Activated CD8-positive, alpha-beta memory T cell treated with anti-CD3 and anti-CD28 coated beads, Interleukin-2, amount 50 U/mL, for 1 hour (primary cell): ENCODE measurements around the gene NRXN3.

Experiments used
- DNase-seq: peaks from one replicate; pipeline ENCODE4 v3.0.0-alpha.2; 2020; ENCODE audit errors: extremely low read depth

The NRXN3 gene

GRCh38 chr14:79608446-79608845, 1438.3 kb downstream of the NRXN3 start:
- DNase-seq = no peak

GRCh38 chr14:79613625-79614024, 1443.5 kb downstream of the NRXN3 start:
- DNase-seq = no peak

DNA sequence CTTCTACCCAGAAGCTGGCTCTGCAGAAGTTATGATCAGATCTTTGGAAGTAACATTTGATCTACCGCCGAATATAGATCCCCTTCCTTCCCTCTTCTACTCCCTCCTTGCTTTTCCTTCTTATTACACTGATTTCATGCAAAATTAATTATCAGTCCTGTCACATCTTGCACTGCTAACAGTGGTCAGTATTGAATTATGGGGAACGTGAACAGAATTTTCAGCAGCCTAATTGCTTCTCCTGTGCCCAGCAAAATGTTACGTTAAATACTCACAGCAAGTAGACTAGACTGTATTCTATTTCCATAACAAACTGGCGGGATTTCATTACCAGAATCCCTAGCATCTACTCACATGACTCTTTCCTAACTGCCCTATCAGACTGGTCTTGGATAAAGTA, 1444.3 kb downstream of the NRXN3 start:
- no peak for DNase-seq

GRCh38 chr14:79627058-79627457, 1456.9 kb downstream of the NRXN3 start:
- no peak for DNase-seq

DNA sequence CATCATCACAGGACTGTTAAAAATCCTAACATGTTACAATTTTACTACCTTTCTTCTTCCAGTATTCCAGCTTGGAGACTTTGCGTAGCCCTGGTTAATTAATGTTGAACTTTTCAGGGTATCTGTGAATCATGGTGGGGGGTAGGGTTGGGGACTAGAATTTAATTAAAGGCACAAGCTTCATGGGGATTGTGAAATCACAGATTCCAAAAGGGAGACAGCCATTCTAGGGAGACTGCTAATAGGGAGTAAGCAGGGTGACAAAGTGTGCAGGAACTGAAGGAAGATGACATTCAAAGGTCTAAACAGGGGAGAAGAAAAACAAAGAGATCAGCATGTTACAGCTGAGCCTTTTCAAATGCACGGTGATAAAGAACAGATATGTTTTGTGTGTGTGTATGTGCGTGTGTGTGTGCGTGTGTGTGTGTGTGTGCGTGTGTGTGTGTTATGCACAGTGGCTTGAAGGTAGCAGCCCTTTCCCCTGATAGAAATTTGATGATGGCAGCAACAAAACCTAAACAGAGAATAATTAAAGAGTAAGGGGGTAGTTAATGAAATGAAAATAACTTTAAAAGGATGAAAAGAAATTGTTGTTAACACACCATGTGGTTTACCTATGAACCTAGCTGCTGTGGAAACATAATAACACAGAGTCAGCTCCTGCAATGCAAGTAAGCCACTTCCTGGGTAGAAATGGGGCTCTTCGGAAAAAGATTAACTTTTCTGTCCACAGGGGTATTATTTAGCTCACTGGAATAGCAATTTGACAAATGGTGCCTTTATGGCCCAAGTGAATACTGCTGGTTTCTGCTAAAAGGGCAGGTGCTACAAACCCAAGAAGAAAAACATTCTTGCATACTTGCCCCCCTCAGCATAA, 1459.5 kb downstream of the NRXN3 start:
- no peak for DNase-seq

GRCh38 chr14:79630288-79630960, 1460.3 kb downstream of the NRXN3 start:
- DNase-seq = no peak

DNA sequence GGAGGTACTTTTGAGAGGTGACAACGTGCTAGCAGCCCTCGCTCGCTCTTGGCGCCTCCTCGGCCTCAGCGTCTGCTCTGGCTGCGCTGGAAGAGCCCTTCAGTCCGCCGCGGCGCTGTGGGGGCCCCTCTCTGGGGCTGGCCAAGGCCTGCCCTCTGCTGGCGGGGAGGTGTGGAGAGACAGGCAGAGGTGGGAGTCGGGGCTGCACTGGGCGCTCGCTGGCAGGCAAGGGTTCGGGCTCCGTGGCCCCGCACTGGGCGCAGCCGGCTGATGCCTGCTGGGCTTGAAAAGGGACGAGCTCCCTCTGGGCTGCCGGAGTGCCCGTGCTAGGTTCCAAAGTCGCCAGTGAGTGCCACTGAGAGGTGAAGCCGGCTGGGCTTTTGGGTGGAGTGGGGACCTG, 1461.1 kb downstream of the NRXN3 start:
- DNase-seq = no peak

GRCh38 chr14:79638672-79639266, 1468.6 kb downstream of the NRXN3 start:
- DNase-seq = no peak

GRCh38 chr14:79639613-79640012, 1469.4 kb downstream of the NRXN3 start:
- DNase-seq = no peak

DNA sequence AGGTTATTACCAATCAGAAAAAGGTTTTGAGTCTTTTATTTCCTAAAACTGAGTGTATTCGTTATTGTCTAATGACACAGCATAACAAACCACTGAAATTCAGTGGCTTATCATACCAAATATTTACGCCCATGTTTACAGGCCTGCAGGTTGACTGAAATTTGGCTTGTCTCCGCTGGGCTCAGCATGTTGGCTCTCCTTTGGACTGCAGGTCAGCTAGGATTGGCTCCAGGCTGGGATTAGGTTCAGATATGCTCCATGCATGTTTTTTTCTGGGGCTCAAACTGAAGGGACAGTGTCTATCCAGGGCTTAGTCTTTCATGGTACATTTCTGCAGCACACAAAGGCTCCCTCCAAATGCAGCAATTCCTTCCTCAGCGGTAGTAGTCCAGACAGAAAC, 1471.2 kb downstream of the NRXN3 start:
- no peak for DNase-seq

GRCh38 chr14:79643132-79643531, 1473.0 kb downstream of the NRXN3 start:
- DNase-seq = no peak

GRCh38 chr14:79645753-79646362, 1475.7 kb downstream of the NRXN3 start:
- no peak for DNase-seq

- DNase-seq = no peak
These were observed 1479.7 kb downstream of the NRXN3 start for GRCh38 chr14:79649856-79650255.

DNA sequence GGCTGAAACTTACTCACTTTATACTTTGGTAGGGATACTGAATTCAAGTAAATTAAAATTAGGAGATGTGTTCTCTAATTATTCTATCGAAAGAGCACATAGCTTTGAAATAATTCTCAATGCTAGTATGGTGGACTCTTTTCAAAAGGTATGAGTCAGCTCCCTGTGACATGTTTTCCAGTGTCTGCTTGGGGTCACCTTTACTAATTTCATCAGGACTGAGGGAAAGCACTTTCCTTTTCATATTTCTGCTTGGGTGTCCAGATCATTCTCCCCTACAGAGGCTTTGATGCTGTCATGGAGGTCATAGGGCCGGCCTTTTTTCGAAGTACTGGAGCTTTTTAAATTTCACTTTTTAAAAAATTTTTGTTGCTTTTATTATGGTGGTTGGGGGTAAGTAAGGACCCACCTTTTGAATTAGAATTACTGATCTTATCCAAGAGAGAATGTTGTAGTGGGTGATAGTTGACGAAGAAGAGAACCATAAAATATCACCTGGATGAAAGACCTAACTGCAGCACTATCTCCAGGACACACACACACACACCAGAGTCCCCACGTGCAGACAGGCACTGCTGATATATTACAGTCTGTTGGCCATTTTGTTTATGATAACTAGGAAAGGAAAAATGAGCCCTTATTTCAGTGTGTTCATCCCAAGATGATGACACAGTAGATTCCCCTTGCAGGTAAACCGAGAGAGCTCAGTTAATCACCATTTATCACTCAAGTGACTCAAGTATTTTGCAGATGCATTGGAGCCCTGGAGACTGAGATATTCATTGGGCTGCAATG, 1482.5 kb downstream of the NRXN3 start:
- no peak for DNase-seq

- DNase-seq = no peak
These were observed 1485.9 kb downstream of the NRXN3 start for GRCh38 chr14:79656056-79656455.

DNA sequence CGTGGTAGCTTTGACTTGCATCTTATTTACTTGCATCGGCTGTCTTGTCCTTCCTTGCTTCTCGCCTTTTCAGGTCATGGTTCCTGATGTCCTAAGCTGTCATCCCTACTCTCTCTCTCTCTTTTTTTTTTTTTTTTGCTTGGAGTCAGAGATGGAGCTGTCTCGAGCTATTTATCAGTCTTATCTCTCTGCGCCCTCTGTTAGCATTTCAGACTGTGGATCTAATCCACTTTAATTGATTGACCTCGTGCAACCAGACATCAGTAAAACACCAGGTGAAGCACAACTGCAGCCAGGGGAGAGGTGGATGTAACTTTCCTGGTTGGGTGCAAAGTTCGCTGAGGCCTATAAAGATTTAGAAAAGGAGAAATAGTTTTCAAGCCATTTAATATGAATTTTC, 1486.3 kb downstream of the NRXN3 start:
- DNase-seq = no peak

DNA sequence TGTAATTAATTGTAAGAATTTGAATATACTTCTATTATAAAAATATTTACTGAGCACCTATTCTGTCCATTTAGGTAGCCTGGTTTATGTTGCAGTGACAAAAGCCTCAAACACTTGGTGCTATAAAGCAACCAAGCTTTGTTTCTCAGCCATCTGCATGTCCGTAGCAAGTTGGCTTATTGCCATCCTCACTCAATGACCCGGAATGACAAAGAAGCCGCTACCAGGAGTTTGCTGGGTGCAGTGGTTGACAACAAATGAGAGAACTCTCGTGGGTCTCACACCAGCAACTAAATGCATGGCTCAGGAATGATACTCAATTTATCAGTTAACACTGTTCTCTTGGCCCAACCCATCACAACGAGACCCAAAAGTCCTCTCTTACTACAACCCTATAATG, 1488.0 kb downstream of the NRXN3 start:
- DNase-seq = no peak

- no peak for DNase-seq
These were observed 1488.6 kb downstream of the NRXN3 start for GRCh38 chr14:79658769-79659168.

GRCh38 chr14:79660053-79660939, 1490.1 kb downstream of the NRXN3 start:
- DNase-seq = no peak

DNA sequence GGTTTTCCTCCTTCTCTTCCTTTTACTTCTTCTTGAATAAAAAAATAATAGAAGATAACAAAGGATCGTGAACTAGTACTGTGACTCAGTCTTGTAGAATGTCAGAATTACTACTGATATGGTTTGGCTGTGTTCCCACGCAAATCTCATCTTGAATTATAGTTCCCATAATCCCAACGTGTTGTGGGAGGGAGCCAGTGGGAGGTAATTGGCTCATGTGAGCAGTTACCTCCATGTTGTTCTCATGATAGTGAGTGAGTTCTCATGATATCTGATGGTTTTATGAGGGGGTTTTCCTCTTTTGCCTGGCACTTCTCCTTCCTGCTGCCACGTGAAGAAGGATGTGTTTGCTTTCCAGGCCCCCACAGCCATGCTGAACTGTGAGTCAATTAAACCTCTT, 1491.6 kb downstream of the NRXN3 start:
- DNase-seq = no peak

- DNase-seq = no peak
These were observed 1493.3 kb downstream of the NRXN3 start for GRCh38 chr14:79663453-79663852.
